Pancreas (tissue), 10 donors: ENCODE data around the gene VASH1. TPM values are rescaled to one million over a fixed set of nuclear protein-coding genes. Genes with fewer than 3 reads are reported as not detected.

Experiments
- ATAC-seq, 4 donors: fragments of 200-7000 bp; cut with Tn5 transposase; one replicate each; pipeline versions ENCODE4 v1.8.0 to v1.9.1; 2020; ENCODE audit warnings: mild to moderate bottlenecking in 4 of 4, moderate library complexity in 4 of 4
- DNase-seq, 6 donors: peaks; one replicate each; pipeline ENCODE4 v3.0.0-alpha.2; 2020
- FAIRE-seq: peaks from 2 replicates; lab custom pipeline; 2012; peaks lifted over from hg19 to GRCh38; lab: Jason Lieb, UNC
- H3K27ac ChIP-seq, 4 donors: fragments of 200-600 bp; sonication (generic); 1 replicate in 3 of 4; 2 replicates in 1 of 4; pipeline versions ENCODE4 v1.5.0 to v1.8.0; 2020
- H3K27me3 ChIP-seq, 4 donors: fragments of 200-600 bp; one replicate each; pipeline ENCODE4 v1.8.0; 2021
- H3K36me3 ChIP-seq, 3 donors: fragments of 200-600 bp; sonication (generic) in 1 of 3; one replicate each; pipeline versions ENCODE4 v1.5.0 to v1.8.0; 2020 to 2021
- H3K4me1 ChIP-seq, 3 donors: fragments of 200-600 bp; one replicate each; pipeline ENCODE4 v1.8.0; 2021
- H3K4me3 ChIP-seq, 4 donors: fragments of 200-600 bp; sonication (generic) in 2 of 4; one replicate each; pipeline versions ENCODE4 v1.5.0 to v1.8.0; 2020 to 2021
- H3K9me3 ChIP-seq, 4 donors: fragments of 200-600 bp; one replicate each; pipeline ENCODE4 v1.8.0; 2021
- CTCF ChIP-seq, 4 donors: fragments of 200-600 bp; sonication (generic) in 3 of 4; IDR thresholded peaks; one replicate each; pipeline versions ENCODE4 v1.5.0 to v1.8.0; 2021; ENCODE audit warnings: antibody characterized with exemption in 4 of 4
- WGBS, 2 donors: extraction: QIAGEN DNeasy Blood & Tissue Kit; methylation state at CpG; one replicate each; pipeline ENCODE4 v1.1.7; 2013; 5-methylcytosine and 5-hydroxymethylcytosine counted together
- intact Hi-C, 3 donors: fragments of 100-400 bp; cut with DNase I; formaldehyde crosslinking; loops; one replicate each; pipeline versions ENCODE4 v1.11.1 to v1.14.2; 2022
- polyA plus RNA-seq, 2 donors: library from polyadenylated mRNA; stranded (reverse); fragments of 200-250 nt; gene quantifications; one replicate each; pipeline ENCODE4 v1.2.3, GENCODE V29; 2013
- total RNA-seq, 6 donors: library from RNA; stranded (reverse); fragmentation: NEBNext Ultra II Directional in 4 of 6; extraction: Animal tissue kit (Norgen Biotek cat#: 25700) in 4 of 6; gene quantifications; one replicate each; pipeline versions ENCODE4 v1.2.1 to v1.2.4, GENCODE V29; 2021 to 2023
- donor health status: healthy with polysubstance abuse.
- donor health status: DM: no; HTN: no; CAD: no; lungs with moderate emphysema.
- donor health status: DM: no; HTN: no; CAD: no.
- donor health status: control.
- donor health status: control.
- donor health status: Bipolar disorder and iron deficiency.
- donor health status: DM: yes; HTN: yes; CAD: no.
- donor health status: DM: no; HTN: no; CAD: no.
- donor health status: DM: no; HTN: no; CAD: no.
- donor health status: DM: yes; HTN: yes; CAD: no.

Gene VASH1
- total and polyA plus RNA-seq, 8 donors = 1.6 to 15.0 (median 4.7) TPM

- no peak for TF ChIP-seq CTCF (IDR thresholded peaks at IDR 0.05)
- 71 to 74% methylated on average over 7 of the region's 7 CpGs for WGBS, 2 donors
- no peak for FAIRE-seq
These were observed 7.6 kb upstream of the VASH1 start for GRCh38 chr14:76753541-76754198.

GRCh38 chr14:76754586-76754985, 6.7 kb upstream of the VASH1 start:
- no peak overlapping the region for H3K27ac ChIP-seq
- no peaks in the 10 kb centered on the region for H3K27me3 ChIP-seq
- WGBS, 2 donors = 72 to 81% methylated on average over 7 of the region's 7 CpGs
- H3K9me3 ChIP-seq = no peaks in the 10 kb centered on the region
- H3K4me3 ChIP-seq = no peak overlapping the region
- no peaks in the 10 kb centered on the region for H3K4me1 ChIP-seq
- ATAC-seq (no peak), FAIRE-seq (no peak), DNase-seq (no peak)
- no peaks in the 10 kb centered on the region for H3K36me3 ChIP-seq
- TF ChIP-seq CTCF (IDR thresholded peaks at IDR 0.05) = no peak
- intact Hi-C loops = no loop called here

More at GRCh38 chr14:76753541-76754198, 7.6 kb upstream of the VASH1 start:
- H3K27me3 ChIP-seq = no peaks in the 10 kb centered on the region
- no peak overlapping the region for H3K27ac ChIP-seq
- H3K4me1 ChIP-seq = no peaks in the 10 kb centered on the region
- H3K9me3 ChIP-seq = no peaks in the 10 kb centered on the region
- H3K36me3 ChIP-seq = no peaks in the 10 kb centered on the region
- H3K4me3 ChIP-seq = no peak overlapping the region
- intact Hi-C loops = no loop called here
- ATAC-seq (no peak), DNase-seq (no peak)

GRCh38 chr14:76755610-76756370, 5.5 kb upstream of the VASH1 start:
- Histone ChIP-seq H3K27me3 (no peaks in the 10 kb centered on the region), H3K4me3 (no peak overlapping the region), H3K4me1 (no peaks in the 10 kb centered on the region), H3K27ac (no peak overlapping the region), H3K9me3 (no peaks in the 10 kb centered on the region), H3K36me3 (no peaks in the 10 kb centered on the region)
- intact Hi-C loops = no loop called here
- WGBS, 2 donors = 71 to 75% methylated on average over 9 of the region's 9 CpGs
- no peak for TF ChIP-seq CTCF (IDR thresholded peaks at IDR 0.05)
- FAIRE-seq (no peak), ATAC-seq (no peak), DNase-seq (no peak)

GRCh38 chr14:76756371-76756750, 4.9 kb upstream of the VASH1 start:
- DNase-seq (no peak), ATAC-seq (no peak)
- WGBS, 2 donors = 62 to 74% methylated on average over 6 of the region's 6 CpGs

More at GRCh38 chr14:76756371-76756750, 4.9 kb upstream of the VASH1 start:
- FAIRE-seq = no peak
- no peak overlapping the region for H3K27ac ChIP-seq
- H3K4me3 ChIP-seq = no peak overlapping the region
- intact Hi-C loops = no loop called here
- TF ChIP-seq CTCF (IDR thresholded peaks at IDR 0.05) = no peak
- peaks cover 0 to 3% (median 0%) of the 10 kb centered on the region in 3 donors for H3K4me1 ChIP-seq
- H3K27me3 ChIP-seq = no peaks in the 10 kb centered on the region
- no peaks in the 10 kb centered on the region for H3K9me3 ChIP-seq
- H3K36me3 ChIP-seq = no peaks in the 10 kb centered on the region
